Liver (tissue), 9 donors: ENCODE data around the gene MRPL49. TPM values are rescaled to one million over a fixed set of nuclear protein-coding genes. Genes with fewer than 3 reads are reported as not detected.

ENCODE experiments used
- DNase-seq: peaks from one replicate; pipeline ENCODE4 v3.0.0-alpha.2; 2017; ENCODE audit warnings: low spot score
- H3K27ac ChIP-seq, 2 donors: one replicate each; pipeline ENCODE4 v1.7.0; 2013; ENCODE audit warnings: inconsistent platforms in 2 of 2, low read length in 2 of 2, control low read depth in 1 of 2, low read depth in 1 of 2, mild to moderate bottlenecking in 1 of 2
- H3K27me3 ChIP-seq, 4 donors: one replicate each; pipeline versions ENCODE4 v1.6.1 to v1.7.0; 2013; ENCODE audit warnings: low read length in 3 of 4, inconsistent platforms in 1 of 4, mild to moderate bottlenecking in 1 of 4, moderate library complexity in 1 of 4; ENCODE audit not compliant: control insufficient read depth in 4 of 4, insufficient read depth in 4 of 4
- H3K36me3 ChIP-seq, 4 donors: one replicate each; pipeline versions ENCODE4 v1.6.1 to v1.7.0; 2013; ENCODE audit warnings: low read length in 3 of 4, mild to moderate bottlenecking in 3 of 4, low read depth in 1 of 4, moderate library complexity in 1 of 4; ENCODE audit not compliant: control insufficient read depth in 4 of 4, insufficient read depth in 3 of 4
- H3K4me1 ChIP-seq, 4 donors: one replicate each; pipeline versions ENCODE4 v1.6.1 to v1.7.0; 2013; ENCODE audit warnings: low read length in 3 of 4, mild to moderate bottlenecking in 3 of 4, moderate library complexity in 1 of 4; ENCODE audit not compliant: control insufficient read depth in 4 of 4, insufficient read depth in 4 of 4
- H3K4me3 ChIP-seq, 3 donors: one replicate each; pipeline versions ENCODE4 v1.6.1 to v1.7.0; 2013; ENCODE audit warnings: low read length in 3 of 3, control low read depth in 1 of 3, low read depth in 1 of 3, mild to moderate bottlenecking in 1 of 3
- H3K9ac ChIP-seq, 2 donors: one replicate each; pipeline ENCODE4 v1.7.0; 2013; ENCODE audit warnings: low read length in 2 of 2, mild to moderate bottlenecking in 2 of 2, moderate library complexity in 2 of 2, control low read depth in 1 of 2, low read depth in 1 of 2
- H3K9me3 ChIP-seq, 4 donors: one replicate each; pipeline versions ENCODE4 v1.6.1 to v1.7.0; 2013; ENCODE audit warnings: low read length in 3 of 4; ENCODE audit not compliant: control insufficient read depth in 4 of 4
- ATF3 ChIP-seq: IDR thresholded peaks from 2 replicates; pipeline ENCODE4 v1.6.1; 2016; ENCODE audit warnings: antibody characterized with exemption
- CTCF ChIP-seq: fragments of 150-350 bp; IDR thresholded peaks from 2 replicates; pipeline ENCODE4 v1.5.1; 2017; ENCODE audit warnings: improper control_type of control experiment, low read depth, low read length; ENCODE audit not compliant: missing input control
- EGR1 ChIP-seq, 2 donors: IDR thresholded peaks; 2 replicates each; pipeline ENCODE4 v1.6.1; 2016 to 2018; ENCODE audit warnings: antibody characterized with exemption in 2 of 2, low read depth in 2 of 2
- FOXA1 ChIP-seq: IDR thresholded peaks from 2 replicates; pipeline ENCODE4 v1.6.1; 2016; ENCODE audit warnings: antibody characterized with exemption
- FOXA2 ChIP-seq: IDR thresholded peaks from 2 replicates; pipeline ENCODE4 v1.6.1; 2016; ENCODE audit warnings: antibody characterized with exemption
- GABPA ChIP-seq, 2 donors: IDR thresholded peaks in 1 of 2; conservative IDR thresholded peaks in 1 of 2; 2 replicates each; pipeline ENCODE4 v1.6.1; 2016; ENCODE audit warnings: antibody characterized with exemption in 2 of 2, mild to moderate bottlenecking in 1 of 2, moderate library complexity in 1 of 2
- HNF4A ChIP-seq, 2 donors: conservative IDR thresholded peaks; 2 replicates each; pipeline ENCODE4 v1.6.1; 2016; ENCODE audit warnings: antibody characterized with exemption in 2 of 2, mild to moderate bottlenecking in 2 of 2
- HNF4G ChIP-seq: IDR thresholded peaks from 2 replicates; pipeline ENCODE4 v1.6.1; 2016; ENCODE audit warnings: antibody characterized with exemption
- JUND ChIP-seq, 2 donors: IDR thresholded peaks; 2 replicates each; pipeline ENCODE4 v1.6.1; 2016; ENCODE audit warnings: antibody characterized with exemption in 2 of 2
- MAX ChIP-seq: IDR thresholded peaks from 2 replicates; pipeline ENCODE4 v1.6.1; 2016; ENCODE audit warnings: antibody characterized with exemption
- NR2F2 ChIP-seq: IDR thresholded peaks from 2 replicates; pipeline ENCODE4 v1.6.1; 2016; ENCODE audit warnings: antibody characterized with exemption
- RAD21 ChIP-seq, 2 donors: IDR thresholded peaks; 2 replicates each; pipeline ENCODE4 v1.6.1; 2016; ENCODE audit warnings: antibody characterized with exemption in 2 of 2, mild to moderate bottlenecking in 2 of 2
- REST ChIP-seq: IDR thresholded peaks from 2 replicates; pipeline ENCODE4 v1.6.1; 2016; ENCODE audit warnings: antibody characterized with exemption, mild to moderate bottlenecking
- RXRA ChIP-seq, 2 donors: IDR thresholded peaks; 2 replicates each; pipeline ENCODE4 v1.6.1; 2017 to 2018; ENCODE audit warnings: antibody characterized with exemption in 2 of 2, mild to moderate bottlenecking in 1 of 2
- SP1 ChIP-seq: IDR thresholded peaks from 2 replicates; pipeline ENCODE4 v1.6.1; 2018; ENCODE audit warnings: antibody characterized with exemption, mild to moderate bottlenecking
- TAF1 ChIP-seq: conservative IDR thresholded peaks from 2 replicates; pipeline ENCODE4 v1.6.1; 2016; ENCODE audit warnings: antibody characterized with exemption, mild to moderate bottlenecking
- YY1 ChIP-seq: IDR thresholded peaks from 2 replicates; pipeline ENCODE4 v1.6.1; 2016; ENCODE audit warnings: antibody characterized with exemption, mild to moderate bottlenecking
- ZBTB33 ChIP-seq: IDR thresholded peaks from 2 replicates; pipeline ENCODE4 v1.6.1; 2016; ENCODE audit warnings: antibody characterized with exemption
- WGBS: extraction: QIAGEN DNeasy Blood & Tissue Kit; methylation state at CpG from one replicate; pipeline ENCODE4 v1.1.7; 2013; 5-methylcytosine and 5-hydroxymethylcytosine counted together
- polyA plus RNA-seq, 2 donors: library from polyadenylated mRNA; stranded (reverse) in 1 of 2; unstranded in 1 of 2; fragments of 200-250 nt in 1 of 2; fragments of >200 nt in 1 of 2; fragmentation: Nextera tagmentation in 1 of 2; extraction: Ambion mirVana in 1 of 2; gene quantifications; one replicate each; pipeline versions ENCODE4 v1.2.1 to v1.2.3, GENCODE V29; 2013 to 2015
- total RNA-seq, 2 donors: library from RNA; depleted of rRNA; stranded (reverse); fragments of >200 nt; gene quantifications; one replicate each; pipeline ENCODE4 v1.2.3, GENCODE V29; 2014
- donor health status: healthy.
- donor health status: healthy.
- donor health status: healthy.
- donor health status: healthy.
- donor health status: healthy.

Gene MRPL49
- total and polyA plus RNA-seq, 4 donors, result 31.1 to 47.2 (median 35.4) TPM

GRCh38 chr11:65117206-65118096 lies 4.7 kb upstream of the MRPL49 start, which contains the start of gene ZNHIT2:
Gene ZNHIT2 (minus strand): TSS chr11:65117701. CDS start chr11:65117653, 48 bp downstream.
- no peaks in the 10 kb centered on the region for H3K27me3 ChIP-seq
- H3K36me3 ChIP-seq, result peaks cover 9 to 19% (median 17%) of the 10 kb centered on the region in 4 donors
- H3K4me1 ChIP-seq, result peaks cover 20 to 74% (median 57%) of the 10 kb centered on the region in 4 donors
- H3K4me3 ChIP-seq, result peak within 1 kb of the TSS; percentile 81 to 95 (median 90)
- peak; percentile 99 for DNase-seq
- under 1% methylated on average over 89 of the region's 89 CpGs for WGBS
- H3K9me3 ChIP-seq, result no peaks in the 10 kb centered on the region
- TF ChIP-seq ATF3 (peak; percentile 96), YY1 (peak; percentile 80), MAX (peak; percentile 87), ZBTB33 (peak; percentile 90), TAF1 (no peak), GABPA (IDR thresholded peaks at IDR 0.05 in 1 of 2, conservative IDR thresholded peaks at IDR 0.05 in 1 of 2) (peak; percentile 97 to 99), HNF4A (conservative IDR thresholded peaks at IDR 0.05) (peak in 1 of 2 donors; percentile 11), FOXA2 (peak; percentile 48), HNF4G (no peak), REST (peak; percentile 16), JUND (IDR thresholded peaks at IDR 0.05) (peak in 1 of 2 donors; percentile 64), CTCF (peak; percentile 96), RXRA (IDR thresholded peaks at IDR 0.05) (peak; percentile 35 to 52), EGR1 (IDR thresholded peaks at IDR 0.05; ENCODE audit: low read depth in 2 of 2) (peak; percentile 93 to 96), FOXA1 (peak; percentile 16), SP1 (peak; percentile 75), RAD21 (IDR thresholded peaks at IDR 0.05) (peak; percentile 95 to 98), NR2F2 (no peak)
- H3K27ac ChIP-seq, result peak within 1 kb of the TSS; percentile 89 to 90
- H3K9ac ChIP-seq, result peak within 1 kb of the TSS; percentile 47 to 82
